Fibroblast of lung (primary cell): ENCODE data around the gene WNT3A.

Source experiments
- CTCF ChIP-seq, 2 donors: IDR thresholded peaks in 1 of 2; conservative IDR thresholded peaks in 1 of 2; 1 replicate in 1 of 2; 2 replicates in 1 of 2; pipeline ENCODE4 v1.5.1; 2011 to 2012; ENCODE audit warnings: low read length in 2 of 2, control low read depth in 1 of 2, inconsistent platforms in 1 of 2, low read depth in 1 of 2, mild to moderate bottlenecking in 1 of 2
- EZH2 ChIP-seq: IDR thresholded peaks from 2 replicates; pipeline ENCODE4 v1.5.1; 2012; ENCODE audit warnings: low read length, control low read depth, mild to moderate bottlenecking; ENCODE audit errors: missing control alignments

GRCh38 chr1:228091084-228091483 lies 84.3 kb downstream of the WNT3A start:
- TF ChIP-seq CTCF (conservative IDR thresholded peaks at IDR 0.05 in 1 of 2, IDR thresholded peaks at IDR 0.05 in 1 of 2; ENCODE audit: low read depth in 1 of 2, low read length in 2 of 2) = no peak
- TF ChIP-seq EZH2 = no peak
